ENCODE data around the gene PTPRD.

Gene PTPRD

DNA sequence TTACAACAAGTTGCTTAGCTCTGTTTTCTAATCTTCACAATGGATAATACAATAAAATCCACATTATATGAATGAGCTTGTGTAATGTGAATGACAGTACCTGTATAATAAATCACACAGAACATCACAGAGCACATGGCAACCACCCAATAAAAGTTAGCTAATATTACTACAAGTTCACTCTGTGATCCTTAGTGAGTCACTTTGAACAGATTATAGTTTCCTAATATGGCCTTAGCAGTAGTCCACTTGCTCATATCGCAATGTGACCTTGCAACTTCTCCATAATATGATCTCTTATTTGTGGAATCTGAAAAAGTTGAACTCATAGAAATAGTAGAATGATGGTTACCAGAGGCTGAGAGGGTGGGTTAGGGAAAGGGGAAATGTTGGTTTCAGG is 361.3 kb downstream of the PTPRD start:
- H3K4me3 ChIP-seq (ENCODE audit: low read depth, low read length), result no peak overlapping the region
- no peak for DNase-seq (ENCODE audit: low read depth)
- TF ChIP-seq, protein P1, sequence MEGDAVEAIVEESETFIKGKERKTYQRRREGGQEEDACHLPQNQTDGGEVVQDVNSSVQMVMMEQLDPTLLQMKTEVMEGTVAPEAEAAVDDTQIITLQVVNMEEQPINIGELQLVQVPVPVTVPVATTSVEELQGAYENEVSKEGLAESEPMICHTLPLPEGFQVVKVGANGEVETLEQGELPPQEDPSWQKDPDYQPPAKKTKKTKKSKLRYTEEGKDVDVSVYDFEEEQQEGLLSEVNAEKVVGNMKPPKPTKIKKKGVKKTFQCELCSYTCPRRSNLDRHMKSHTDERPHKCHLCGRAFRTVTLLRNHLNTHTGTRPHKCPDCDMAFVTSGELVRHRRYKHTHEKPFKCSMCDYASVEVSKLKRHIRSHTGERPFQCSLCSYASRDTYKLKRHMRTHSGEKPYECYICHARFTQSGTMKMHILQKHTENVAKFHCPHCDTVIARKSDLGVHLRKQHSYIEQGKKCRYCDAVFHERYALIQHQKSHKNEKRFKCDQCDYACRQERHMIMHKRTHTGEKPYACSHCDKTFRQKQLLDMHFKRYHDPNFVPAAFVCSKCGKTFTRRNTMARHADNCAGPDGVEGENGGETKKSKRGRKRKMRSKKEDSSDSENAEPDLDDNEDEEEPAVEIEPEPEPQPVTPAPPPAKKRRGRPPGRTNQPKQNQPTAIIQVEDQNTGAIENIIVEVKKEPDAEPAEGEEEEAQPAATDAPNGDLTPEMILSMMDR (IDR thresholded peaks at IDR 0.05; ENCODE audit: insufficient read depth, low read depth, low read length, missing control alignments), result no peak

- no peak overlapping the region for H3K4me3 ChIP-seq (ENCODE audit: low read depth, low read length)
- TF ChIP-seq, protein P1 (IDR thresholded peaks at IDR 0.05; ENCODE audit: insufficient read depth, low read depth, low read length, missing control alignments), result no peak
- no peak for DNase-seq (ENCODE audit: low read depth)
These were observed 362.6 kb downstream of the PTPRD start for GRCh38 chr9:10250219-10250618.

- no peak overlapping the region for H3K4me3 ChIP-seq (ENCODE audit: low read depth, low read length)
- TF ChIP-seq, protein P1 (IDR thresholded peaks at IDR 0.05; ENCODE audit: insufficient read depth, low read depth, low read length, missing control alignments), result no peak
- DNase-seq (ENCODE audit: low read depth), result no peak
These were observed 363.9 kb downstream of the PTPRD start for GRCh38 chr9:10248890-10249289.

GRCh38 chr9:10242255-10242654 is 370.5 kb downstream of the PTPRD start:
- H3K4me3 ChIP-seq (ENCODE audit: low read depth, low read length), result no peak overlapping the region
- TF ChIP-seq, protein P1 (IDR thresholded peaks at IDR 0.05; ENCODE audit: insufficient read depth, low read depth, low read length, missing control alignments), result no peak
- DNase-seq (ENCODE audit: low read depth), result no peak

DNA sequence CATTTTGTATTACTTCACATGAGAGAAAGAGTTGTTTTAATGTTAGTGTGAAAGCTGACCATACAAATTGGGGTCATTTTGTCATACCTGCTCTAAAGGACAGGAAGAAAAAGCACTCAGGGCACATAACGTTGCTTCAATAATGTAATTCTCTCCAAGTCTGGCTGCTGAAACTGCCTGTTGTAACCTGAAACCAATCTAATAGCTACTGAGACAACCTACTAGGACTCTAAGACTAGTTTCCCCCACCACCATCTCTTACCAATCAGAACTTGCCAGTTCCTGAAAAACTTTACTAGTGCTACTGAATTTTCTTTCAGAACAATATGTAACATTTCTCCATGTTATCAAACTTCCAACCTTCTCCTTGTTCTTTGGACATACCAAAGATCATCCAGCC is 374.7 kb downstream of the PTPRD start:
- DNase-seq (ENCODE audit: low read depth), result no peak
- TF ChIP-seq, protein P1 (IDR thresholded peaks at IDR 0.05; ENCODE audit: insufficient read depth, low read depth, low read length, missing control alignments), result no peak
- H3K4me3 ChIP-seq (ENCODE audit: low read depth, low read length), result no peak overlapping the region

DNA sequence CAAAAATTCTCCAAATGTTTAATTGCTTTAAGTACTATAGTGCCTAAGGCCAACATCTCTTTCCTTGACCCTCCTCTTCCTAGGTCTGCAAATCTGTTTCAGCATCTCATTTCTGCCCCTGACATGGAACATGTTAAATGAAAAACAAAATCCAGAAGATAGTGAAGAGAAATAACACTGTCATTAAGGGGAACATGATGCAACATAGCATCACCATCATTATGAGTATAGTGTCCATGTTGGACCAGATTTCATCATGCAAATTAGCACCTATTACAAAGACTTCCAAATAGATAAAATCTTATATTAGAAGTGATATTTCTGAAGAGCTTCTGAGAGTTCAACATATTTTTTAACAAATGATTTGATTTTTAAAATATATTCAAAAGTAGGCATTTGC is 375.2 kb downstream of the PTPRD start:
- DNase-seq (ENCODE audit: low read depth), result no peak
- TF ChIP-seq, protein P1 (IDR thresholded peaks at IDR 0.05; ENCODE audit: insufficient read depth, low read depth, low read length, missing control alignments), result no peak
- H3K4me3 ChIP-seq (ENCODE audit: low read depth, low read length), result no peak overlapping the region

DNA sequence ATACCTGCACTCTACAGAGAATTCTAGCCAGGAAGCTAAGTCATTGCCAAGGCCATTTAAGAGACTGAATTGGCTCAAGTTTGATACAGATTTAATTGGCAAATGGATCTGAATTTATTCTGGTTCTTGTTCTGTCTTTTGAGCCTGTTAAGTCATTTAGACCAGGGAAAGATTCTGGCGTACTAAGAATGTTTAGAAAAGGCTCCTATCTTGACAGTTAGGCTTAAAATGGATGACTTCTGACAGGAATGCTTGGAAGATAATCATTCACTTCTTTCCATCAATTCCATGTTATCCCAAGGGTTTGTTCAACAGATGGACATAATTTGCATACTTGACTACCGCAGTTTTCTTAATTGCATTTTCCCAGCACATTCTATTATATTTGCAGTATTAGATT is 376.6 kb downstream of the PTPRD start:
- no peak for DNase-seq (ENCODE audit: low read depth)
- TF ChIP-seq, protein P1 (IDR thresholded peaks at IDR 0.05; ENCODE audit: insufficient read depth, low read depth, low read length, missing control alignments), result no peak
- H3K4me3 ChIP-seq (ENCODE audit: low read depth, low read length), result no peak overlapping the region
